Right renal pelvis (tissue), 4 donors: ENCODE data around the gene SLC9A2. TPM values are rescaled to one million over a fixed set of nuclear protein-coding genes. Genes with fewer than 3 reads are reported as not detected.

ENCODE experiments used
- DNase-seq, 4 donors: peaks; one replicate each; pipeline ENCODE4 v3.0.0-alpha.2; 2013; ENCODE audit warnings: low read depth in 4 of 4, low spot score in 3 of 4, missing footprints in 1 of 4
- polyA plus RNA-seq, 4 donors: library from polyadenylated mRNA; unstranded; fragments of 120-200 nt; gene quantifications; one replicate each; pipeline ENCODE4 v1.2.1, GENCODE V29; 2013; ENCODE audit not compliant: insufficient read length in 4 of 4

The SLC9A2 gene
- polyA plus RNA-seq, 4 donors, result 5.6 to 9.6 (median 6.8) TPM

DNA sequence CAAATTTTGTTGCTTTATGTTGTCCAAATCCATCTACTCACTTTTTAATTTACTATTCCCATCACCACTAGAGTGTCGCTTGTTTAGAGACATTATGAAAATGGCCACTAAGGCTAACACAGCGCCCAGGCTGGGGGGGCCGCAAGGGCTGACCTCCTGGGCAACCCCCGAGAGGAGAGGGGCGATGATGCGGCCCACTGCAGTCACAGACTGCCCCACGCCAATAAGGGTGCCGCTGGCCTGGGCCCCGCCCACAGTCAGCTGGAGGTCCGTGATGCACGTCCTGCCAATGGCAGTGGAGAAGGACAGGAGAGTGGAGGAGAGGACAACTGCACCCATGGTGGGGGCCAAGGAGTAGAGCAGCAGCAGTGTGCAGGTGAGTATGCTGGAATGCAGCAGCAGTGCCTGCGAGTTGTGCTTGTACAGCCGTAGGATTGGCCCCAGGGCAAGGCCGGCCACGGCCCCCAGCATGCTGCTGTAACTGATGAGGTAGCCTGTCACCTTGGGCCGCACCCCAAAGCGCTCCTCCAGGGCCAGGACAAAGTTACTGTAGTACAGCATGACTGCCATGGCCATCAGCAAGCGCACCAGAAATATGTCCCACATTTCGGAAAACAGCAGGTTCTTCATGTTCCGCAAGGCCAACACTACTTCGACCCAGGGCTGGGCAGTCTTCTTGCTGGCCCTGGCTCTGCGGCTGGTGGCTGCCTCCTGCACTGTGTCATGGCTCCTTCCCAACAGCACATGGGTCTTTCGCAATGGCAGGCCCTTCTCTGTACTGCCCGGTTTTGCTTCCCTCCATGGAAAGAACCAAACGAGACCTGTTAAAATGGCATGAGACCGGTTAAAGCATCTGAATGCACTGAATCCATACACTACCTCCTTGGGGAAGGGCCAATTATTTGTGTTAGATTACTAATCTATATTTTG lies 99.3 kb downstream of the SLC9A2 start:
- no peak for DNase-seq

GRCh38 chr2:102724016-102724490 lies 104.7 kb downstream of the SLC9A2 start:
- DNase-seq, result no peak

- no peak for DNase-seq
Observed at GRCh38 chr2:102724553-102724952, 105.2 kb downstream of the SLC9A2 start.

DNA sequence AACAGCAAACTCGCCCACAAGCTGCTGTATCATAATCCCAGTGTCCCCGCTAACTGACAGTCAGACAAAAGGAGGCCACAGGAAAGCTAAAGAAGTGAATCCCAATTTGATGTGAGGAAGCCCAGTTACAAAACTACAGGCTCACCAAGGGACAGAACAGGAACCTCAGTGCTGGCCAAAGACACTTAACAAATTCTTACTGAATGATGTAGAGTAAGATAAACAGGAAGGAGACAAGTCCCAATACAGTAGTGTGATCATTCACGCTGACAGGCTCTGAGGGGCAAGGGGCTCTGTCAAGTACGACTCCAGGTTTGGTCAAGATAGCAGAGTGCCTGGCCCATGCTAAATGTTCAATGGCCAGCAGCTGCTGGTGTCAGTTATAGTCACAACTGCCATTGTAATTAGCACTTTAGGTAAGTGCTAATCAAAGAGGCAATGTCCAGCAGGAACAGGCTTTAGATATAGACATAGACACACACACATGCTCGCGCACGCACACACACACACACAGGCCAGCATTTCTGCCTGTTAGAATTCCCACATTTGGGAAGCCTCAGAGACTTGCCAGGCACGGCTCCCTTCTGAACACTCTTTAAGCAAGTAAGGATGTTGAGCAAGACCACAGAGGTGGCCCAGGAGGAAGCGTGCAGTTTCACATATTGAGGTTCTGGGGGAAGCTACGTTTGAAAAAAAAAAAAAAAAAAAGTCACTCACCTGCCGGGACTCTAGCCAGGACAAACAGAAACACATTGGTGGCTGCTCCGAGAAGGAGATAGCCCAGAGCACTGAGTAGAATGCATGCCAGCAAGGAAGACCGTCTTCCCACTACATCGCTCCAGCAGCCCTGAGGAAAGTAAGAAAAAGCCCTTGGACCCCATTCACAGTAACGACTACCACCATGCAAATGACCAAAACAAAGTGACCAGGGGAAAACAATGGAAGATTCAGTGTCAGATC lies 107.1 kb downstream of the SLC9A2 start:
- no peak for DNase-seq

- DNase-seq, result peak in 1 of 4 donors; percentile 3
Observed at GRCh38 chr2:102735416-102736109, 116.2 kb downstream of the SLC9A2 start.

- peak in 1 of 4 donors; percentile 2 for DNase-seq
Observed at GRCh38 chr2:102736110-102736409, 116.7 kb downstream of the SLC9A2 start.

GRCh38 chr2:102736410-102737409 lies 117.4 kb downstream of the SLC9A2 start:
- DNase-seq, result peak; percentile 57 to 72 (median 69)

DNA sequence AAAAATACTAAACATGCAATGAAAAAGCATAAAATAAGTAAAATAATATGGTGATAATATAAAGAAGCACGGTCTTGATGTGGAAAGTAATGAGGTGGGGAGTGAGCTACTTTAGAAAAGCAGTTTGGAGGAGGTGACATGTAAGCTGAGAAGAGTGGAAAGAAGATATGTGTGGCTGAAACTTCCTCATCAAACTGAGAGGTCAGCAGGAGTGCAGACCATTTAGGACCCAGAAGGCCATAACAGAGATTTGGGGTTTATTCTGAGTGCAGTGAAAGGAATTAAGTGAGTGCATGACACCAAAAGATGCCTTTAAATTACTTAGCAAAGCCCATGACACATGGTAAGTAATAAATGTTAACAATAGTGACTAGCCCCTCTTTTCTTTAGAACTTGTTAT lies 118.1 kb downstream of the SLC9A2 start:
- DNase-seq, result no peak

DNA sequence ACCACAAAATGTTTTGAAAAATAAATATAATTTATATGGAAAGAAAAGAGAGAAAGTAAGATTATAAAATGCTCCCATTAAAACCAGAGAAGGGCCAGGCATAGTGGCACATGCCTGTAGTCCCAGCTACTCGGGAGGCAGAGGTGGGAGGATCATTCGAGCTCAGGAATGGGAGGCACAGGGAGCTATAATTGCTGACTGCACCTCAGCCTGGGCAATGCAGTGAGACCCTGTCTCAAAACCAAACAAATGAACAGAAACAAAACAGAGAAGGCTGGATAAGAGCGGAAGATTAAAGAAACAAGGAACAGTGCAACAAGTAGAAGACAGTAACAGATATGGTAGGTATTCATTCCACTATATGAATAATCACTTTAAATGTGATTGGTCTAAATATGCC lies 123.9 kb downstream of the SLC9A2 start:
- DNase-seq, result no peak

DNA sequence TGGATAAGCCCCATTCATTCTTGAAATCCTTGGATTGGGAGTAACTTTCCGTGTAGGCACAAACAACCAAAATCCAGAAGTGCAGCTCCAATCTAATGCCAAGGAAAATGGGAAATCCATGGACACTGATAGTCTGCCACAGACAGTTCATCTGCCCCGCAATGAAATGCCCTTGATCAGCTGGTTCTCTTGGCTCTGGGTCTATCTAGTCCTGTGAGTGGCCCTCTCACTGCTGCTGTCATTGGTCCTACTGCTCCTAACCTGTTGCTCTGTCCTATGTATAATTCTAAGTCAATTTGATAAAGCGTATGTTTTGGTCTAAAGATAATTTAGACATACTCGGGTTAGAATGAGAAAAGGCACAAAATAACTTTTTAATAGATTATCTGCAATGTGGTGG lies 128.8 kb downstream of the SLC9A2 start:
- no peak for DNase-seq

DNA sequence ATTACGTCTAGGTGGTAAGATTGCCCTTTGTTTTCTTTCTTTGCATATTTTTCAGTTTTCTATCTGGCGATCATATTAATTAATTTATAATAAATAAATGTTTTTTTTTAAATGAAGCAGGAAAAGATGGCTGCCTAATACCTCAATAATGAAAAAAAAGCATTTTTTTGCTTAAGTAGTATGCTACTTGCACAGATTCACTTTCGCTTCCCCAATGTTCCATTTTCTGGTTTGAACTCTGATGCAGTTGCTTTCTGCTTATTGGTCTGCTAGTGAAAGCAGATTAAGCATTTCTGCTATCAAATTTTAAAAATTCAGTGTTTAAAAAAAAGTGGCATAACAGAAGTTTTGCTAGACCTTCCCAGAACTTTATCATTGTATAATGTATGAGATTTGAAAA lies 130.6 kb downstream of the SLC9A2 start:
- DNase-seq, result no peak

- peak in 1 of 4 donors; percentile 5 for DNase-seq
Observed at GRCh38 chr2:102753563-102754159, 134.3 kb downstream of the SLC9A2 start.

GRCh38 chr2:102754456-102755145 lies 135.2 kb downstream of the SLC9A2 start:
- DNase-seq, result no peak

DNA sequence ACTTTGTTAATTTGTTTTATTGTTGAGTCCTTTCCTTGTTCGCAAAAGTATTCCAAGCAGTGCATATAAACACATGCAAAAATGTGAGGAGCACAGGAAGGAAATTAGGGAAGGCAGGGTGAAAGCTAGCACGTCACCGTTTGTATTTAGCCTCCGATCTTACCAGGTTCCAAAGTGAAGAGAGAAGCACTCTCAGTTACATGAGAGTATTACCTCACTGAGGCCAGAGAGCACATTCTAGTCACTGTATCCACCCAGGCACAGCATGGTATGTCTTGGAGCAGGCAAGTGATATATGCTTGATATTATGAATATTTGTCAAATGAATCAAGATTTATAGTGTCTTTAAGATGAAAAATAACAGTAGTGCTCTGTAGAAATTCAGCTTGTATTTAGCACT lies 135.9 kb downstream of the SLC9A2 start:
- no peak for DNase-seq

- no peak for DNase-seq
Observed at GRCh38 chr2:102758439-102758838, 139.1 kb downstream of the SLC9A2 start.
